Hepatocyte (in vitro differentiated cells): Measurements from ENCODE around the gene LCAT.

Source experiments
- CTCF ChIP-seq: fragments of 200-600 bp; sonication (generic); IDR thresholded peaks from 2 replicates; pipeline ENCODE4 v1.5.1; 2016; ENCODE audit warnings: antibody characterized with exemption, mild to moderate bottlenecking; ENCODE audit not compliant: poor library complexity
- EZH2 ChIP-seq: fragments of 200-600 bp; sonication (generic); IDR thresholded peaks from 2 replicates; pipeline ENCODE4 v1.6.1; 2016; ENCODE audit warnings: antibody characterized with exemption, mild to moderate bottlenecking, borderline replicate concordance
- EZH2phosphoT487 ChIP-seq: fragments of 200-600 bp; sonication (generic); IDR thresholded peaks from one replicate; pipeline ENCODE4 v1.6.1; 2018; ENCODE audit warnings: antibody characterized with exemption, mild to moderate bottlenecking, low read depth, moderate library complexity; ENCODE audit not compliant: unreplicated experiment, severe bottlenecking

GRCh38 chr16:67933805-67934204 lies 10.1 kb downstream of the LCAT start:
- TF ChIP-seq CTCF (no peak), EZH2 (no peak), EZH2phosphoT487 (no peak)
